K562 (cell line): ENCODE data around the gene DYRK1A. TPM values are rescaled to one million over a fixed set of nuclear protein-coding genes. Genes with fewer than 3 reads are reported as not detected.

Experiments used
- ATAC-seq: fragments of 200-7000 bp; cut with Tn5 transposase; 3 replicates; pipeline ENCODE4 v1.9.1; 2020; ENCODE audit warnings: moderate library complexity
- BruUV-seq: library from RNA; stranded (reverse); fragments of 400-500 nt; replicated peaks from 2 replicates; lab custom pipeline; 2021; lab: Mats Ljungman, UMichigan
- CTCF ChIA-PET: fragments of 300-600 bp; formaldehyde crosslinking; extraction: SDS; loops from one replicate; lab custom pipeline; 2021; ENCODE audit warnings: low intra/inter-chr PET ratio; lab: Yijun Ruan, JAX
- POLR2A ChIA-PET: fragments of 300-600, 350-650 bp; sonication (Branson Sonifier 250); formaldehyde crosslinking; extraction: SDS; loops from one replicate; lab custom pipeline; 2021; ENCODE audit warnings: antibody characterized with exemption, inconsistent platforms; lab: Yijun Ruan, JAX
- DNase-seq, 4 experiments: peaks; one replicate each; pipeline versions ENCODE4 v3.0.0 to v3.0.0-alpha.2; 2011 to 2018; ENCODE audit warnings: low spot score in 3 of 4, mixed read lengths in 3 of 4; ENCODE audit errors: extremely low read depth in 1 of 4
- FAIRE-seq: peaks from 2 replicates; lab custom pipeline; 2011; peaks lifted over from hg19 to GRCh38; lab: Jason Lieb, UNC
- H2AFZ ChIP-seq: 2 replicates; pipeline ENCODE4 v1.6.0; 2011; ENCODE audit warnings: low read depth, low read length, control low read depth, inconsistent platforms
- H3K27ac ChIP-seq: fragments of 200-600 bp; 3 replicates; pipeline ENCODE4 v1.8.0; 2011; ENCODE audit warnings: low read depth, mild to moderate bottlenecking, control low read depth, inconsistent platforms, low read length, moderate library complexity, mixed read lengths; ENCODE audit errors: extremely low read depth
- H3K27me3 ChIP-seq, 2 experiments: fragments of 300-600 bp in 1 of 2; 2 replicates in 1 of 2; 3 replicates in 1 of 2; pipeline versions ENCODE4 v1.6.0 to v1.8.0; 2011; ENCODE audit warnings: inconsistent platforms in 2 of 2, low read length in 2 of 2, mild to moderate bottlenecking in 1 of 2, mixed read lengths in 1 of 2, moderate library complexity in 1 of 2; ENCODE audit not compliant: control insufficient read depth in 2 of 2, insufficient read depth in 2 of 2
- H3K36me3 ChIP-seq: fragments of 300-600 bp; 3 replicates; pipeline ENCODE4 v1.8.0; 2011; ENCODE audit warnings: mild to moderate bottlenecking, low read length, inconsistent platforms; ENCODE audit not compliant: control insufficient read depth, insufficient read depth
- H3K4me1 ChIP-seq, 2 experiments: fragments of 200-600 bp in 1 of 2; replicated peaks in 1 of 2; 2 replicates in 1 of 2; 3 replicates in 1 of 2; pipeline versions ENCODE4 v1.5.1 to v1.8.0; 2011; ENCODE audit warnings: inconsistent platforms in 2 of 2, low read length in 2 of 2, mild to moderate bottlenecking in 1 of 2, mixed read lengths in 1 of 2, moderate library complexity in 1 of 2; ENCODE audit not compliant: control insufficient read depth in 2 of 2, insufficient read depth in 2 of 2
- H3K4me2 ChIP-seq: 2 replicates; pipeline ENCODE4 v1.6.1; 2011; ENCODE audit warnings: low read length, control low read depth, inconsistent platforms, mixed read lengths; ENCODE audit not compliant: insufficient read depth
- H3K4me3 ChIP-seq: fragments of 200-600 bp; sonication (generic), shearing (Covaris generic); 2 replicates; pipeline ENCODE4 v1.5.1; 2016; ENCODE audit warnings: control low read depth, inconsistent platforms
- H3K79me2 ChIP-seq: fragments of 200-600 bp; 3 replicates; pipeline ENCODE4 v1.8.0; 2011; ENCODE audit warnings: low read length, inconsistent platforms; ENCODE audit not compliant: control insufficient read depth, insufficient read depth
- H3K9ac ChIP-seq, 2 experiments: 2 replicates each; pipeline versions ENCODE4 v1.6.0 to v1.6.1; 2011; ENCODE audit warnings: low read depth in 2 of 2, low read length in 2 of 2, control low read depth in 1 of 2, inconsistent platforms in 1 of 2, mild to moderate bottlenecking in 1 of 2, mixed read lengths in 1 of 2; ENCODE audit not compliant: insufficient read depth in 1 of 2
- H3K9me1 ChIP-seq: one replicate; pipeline ENCODE4 v1.6.0; 2011; ENCODE audit warnings: inconsistent platforms, mild to moderate bottlenecking, low read length, moderate library complexity; ENCODE audit not compliant: control insufficient read depth, insufficient read depth
- H3K9me3 ChIP-seq: replicated peaks from 2 replicates; pipeline ENCODE4 v1.5.1; 2011; ENCODE audit warnings: low read depth, low read length, inconsistent platforms; ENCODE audit not compliant: control insufficient read depth, insufficient read depth
- H4K20me1 ChIP-seq: replicated peaks from 2 replicates; pipeline ENCODE4 v1.6.1; 2011; ENCODE audit warnings: low read length, inconsistent platforms, mixed read lengths; ENCODE audit not compliant: control insufficient read depth, insufficient read depth
- CTBP1 ChIP-seq: fragments of 450-650 bp; IDR thresholded peaks from 2 replicates; pipeline ENCODE4 v1.6.1; 2016; ENCODE audit warnings: borderline replicate concordance
- ETV1 ChIP-seq: fragments of 450-650 bp; conservative IDR thresholded peaks from 2 replicates; pipeline ENCODE4 v1.6.1; 2016; ENCODE audit warnings: missing genetic modification characterization, control low read depth, low read depth, missing compliant biosample characterization
- ETV5 ChIP-seq: sonication (generic); formaldehyde crosslinking; IDR thresholded peaks from 2 replicates; pipeline ENCODE4 v1.4.0; 2020; ENCODE audit warnings: low read depth, mild to moderate bottlenecking, missing genetic modification reagents
- FIP1L1 ChIP-seq: fragments of 200-400 bp; formaldehyde crosslinking; IDR thresholded peaks from 2 replicates; pipeline ENCODE4 v1.6.1; 2018; ENCODE audit warnings: mild to moderate bottlenecking, low read depth, low read length; ENCODE audit not compliant: poor library complexity, severe bottlenecking
- FOXK1 ChIP-seq: sonication (generic); formaldehyde crosslinking; IDR thresholded peaks from 2 replicates; pipeline ENCODE4 v1.8.0; 2022; ENCODE audit warnings: missing genetic modification reagents, mild to moderate bottlenecking, borderline replicate concordance
- HDAC6 ChIP-seq: IDR thresholded peaks from 2 replicates; pipeline ENCODE4 v1.6.1; 2012; ENCODE audit warnings: low read depth, mild to moderate bottlenecking, control low read depth, inconsistent platforms, low read length, moderate library complexity
- PHF8 ChIP-seq: fragments of 200-600 bp; sonication (generic); IDR thresholded peaks from 2 replicates; pipeline ENCODE4 v1.6.1; 2012; ENCODE audit warnings: mixed run types, mild to moderate bottlenecking, inconsistent platforms, low read length, moderate library complexity, borderline replicate concordance
- SRSF1 ChIP-seq: fragments of 200-400 bp; formaldehyde crosslinking; IDR thresholded peaks from 2 replicates; pipeline ENCODE4 v1.6.1; 2017; ENCODE audit warnings: mild to moderate bottlenecking, low read depth, low read length, moderate library complexity
- STAG1 ChIP-seq: sonication (generic); formaldehyde crosslinking; IDR thresholded peaks from 2 replicates; pipeline ENCODE4 v1.5.0; 2020; ENCODE audit warnings: missing genetic modification reagents, borderline replicate concordance
- TBL1XR1 ChIP-seq, 2 experiments: IDR thresholded peaks; 2 replicates each; pipeline ENCODE4 v1.6.1; 2012; ENCODE audit warnings: improper control_type of control experiment in 2 of 2, low read length in 2 of 2, mild to moderate bottlenecking in 1 of 2
- ZNF143 ChIP-seq: sonication (generic); formaldehyde crosslinking; IDR thresholded peaks from 2 replicates; pipeline ENCODE4 v1.9.0; 2022; ENCODE audit warnings: mild to moderate bottlenecking, missing genetic modification reagents
- WGBS: fragments of 100-300 bp; shearing (Covaris generic); methylation state at CpG from one replicate; pipeline ENCODE4 v1.1.6; 2016; ENCODE audit warnings: low coverage, mixed read lengths; ENCODE audit not compliant: insufficient coverage; ENCODE audit errors: missing lambda C conversion rate; 5-methylcytosine and 5-hydroxymethylcytosine counted together
- in situ Hi-C: fragments of 300-500 bp; cut with MboI; formaldehyde crosslinking; loops from 4 replicates; pipeline ENCODE4 v1.15.0; 2018; ENCODE audit warnings: inconsistent platforms, mixed read lengths
- intact Hi-C: fragments of 100-400 bp; cut with micrococcal nuclease; formaldehyde crosslinking; loops from 2 replicates; pipeline ENCODE4 v1.14.2; 2022
- polyA plus RNA-seq, 8 experiments: library from polyadenylated mRNA; depleted of rRNA in 4 of 8; stranded (reverse) in 5 of 8; unstranded in 3 of 8; fragments of >200 nt; fragmentation: Nextera tagmentation in 2 of 8; fragmentation: Illumina TruSeq in 1 of 8; extraction: Ambion mirVana in 2 of 8; extraction: Trizol in 1 of 8; gene quantifications; 2 replicates each; pipeline versions ENCODE4 v1.2.1 to v1.2.3, GENCODE V29; 2011 to 2014; ENCODE audit warnings: inconsistent platforms in 1 of 8, missing spikeins in 1 of 8
- total RNA-seq, 7 experiments: library from RNA; depleted of rRNA in 6 of 7; stranded (reverse); fragments of >200 nt in 6 of 7; fragmentation: Illumina TruSeq in 2 of 7; extraction: Trizol in 2 of 7; gene quantifications; 2 replicates each; pipeline versions ENCODE4 v1.2.1 to v1.2.3, GENCODE V29; 2011 to 2021; ENCODE audit warnings: low replicate concordance in 1 of 7
- TF ChIP-seq, protein P1 (sequence below), 2 experiments: IDR thresholded peaks; 2 replicates each; pipeline ENCODE4 v1.6.1; 2012; ENCODE audit warnings: improper control_type of control experiment in 2 of 2, low read depth in 2 of 2, low read length in 2 of 2, borderline replicate concordance in 1 of 2
- TF ChIP-seq, protein P2 (sequence below): fragments of 250-450 bp; sonication (Bioruptor Pico); IDR thresholded peaks from 2 replicates; pipeline ENCODE4 v1.8.0; 2021; ENCODE audit warnings: mild to moderate bottlenecking, moderate library complexity

The DYRK1A gene
- total and polyA plus RNA-seq, 9 of the 15 experiments (the other 6 are each of a cell fraction or from before 2014, with no cell fraction given) = 3.7 to 64.8 (median 42.3) TPM

DNA sequence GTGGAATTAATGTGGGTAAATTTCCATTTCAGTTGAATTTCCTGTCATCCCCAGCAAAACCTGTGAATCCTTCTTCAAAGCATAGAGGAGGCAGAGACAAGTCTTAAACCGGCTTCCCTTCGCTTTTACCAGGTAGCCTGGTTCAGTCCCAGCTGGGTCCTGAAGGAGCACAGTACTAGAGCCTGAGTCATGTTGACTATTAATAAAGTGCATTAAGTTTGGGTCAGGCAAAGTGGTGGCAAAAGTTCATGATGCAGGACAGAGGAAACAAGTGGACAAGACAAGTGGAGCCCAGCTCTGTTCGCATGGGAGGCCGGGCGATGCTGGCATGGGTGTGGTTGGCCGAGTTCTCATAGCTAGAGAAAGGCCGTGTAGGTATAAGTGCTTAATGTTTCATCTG lies 150.4 kb downstream of the DYRK1A start:
- in situ Hi-C loops (no loop called here), intact Hi-C loops (no loop called here)
- Histone ChIP-seq H3K27ac (no peak overlapping the region), H3K9me3 (no peaks in the 10 kb centered on the region), H3K4me1 (peaks cover 0 to 5% of the 10 kb centered on the region in 2 experiments; a peak in 3 of 5 replicates), H2AFZ (no peak overlapping the region), H3K79me2 (peaks cover 10% of the 10 kb centered on the region; the same call in 2 of the 3 replicates), H3K9me1 (no peaks in the 10 kb centered on the region), H3K9ac (no peak overlapping the region), H4K20me1 (no peaks in the 10 kb centered on the region), H3K4me3 (no peak overlapping the region), H3K36me3 (peaks cover 56% of the 10 kb centered on the region), H3K27me3 (no peaks in the 10 kb centered on the region), H3K4me2 (no peak overlapping the region)
- POLR2A ChIA-PET = interaction anchor here (0.6 to 1.9 kb wide), 3 partner anchors 10 to 896 kb away, joined by 3 to 5 read pairs (median 3); no protein-coding TSS in a partner anchor
- ATAC-seq (no peak), FAIRE-seq (no peak), DNase-seq (no peak)
- WGBS = 93% methylated on average over 7 of the region's 7 CpGs
- CTCF ChIA-PET = no interaction called here
- no TSS peak for BruUV-seq
- no peak for TF ChIP-seq PHF8
- TF ChIP-seq SRSF1 = no peak
- TF ChIP-seq HDAC6 = no peak
- TF ChIP-seq STAG1 (CRISPR knock-in tag) = no peak
- no peak for TF ChIP-seq ZNF143 (CRISPR knock-in tag)
- TF ChIP-seq ETV5 = no peak
- TF ChIP-seq, protein P1, sequence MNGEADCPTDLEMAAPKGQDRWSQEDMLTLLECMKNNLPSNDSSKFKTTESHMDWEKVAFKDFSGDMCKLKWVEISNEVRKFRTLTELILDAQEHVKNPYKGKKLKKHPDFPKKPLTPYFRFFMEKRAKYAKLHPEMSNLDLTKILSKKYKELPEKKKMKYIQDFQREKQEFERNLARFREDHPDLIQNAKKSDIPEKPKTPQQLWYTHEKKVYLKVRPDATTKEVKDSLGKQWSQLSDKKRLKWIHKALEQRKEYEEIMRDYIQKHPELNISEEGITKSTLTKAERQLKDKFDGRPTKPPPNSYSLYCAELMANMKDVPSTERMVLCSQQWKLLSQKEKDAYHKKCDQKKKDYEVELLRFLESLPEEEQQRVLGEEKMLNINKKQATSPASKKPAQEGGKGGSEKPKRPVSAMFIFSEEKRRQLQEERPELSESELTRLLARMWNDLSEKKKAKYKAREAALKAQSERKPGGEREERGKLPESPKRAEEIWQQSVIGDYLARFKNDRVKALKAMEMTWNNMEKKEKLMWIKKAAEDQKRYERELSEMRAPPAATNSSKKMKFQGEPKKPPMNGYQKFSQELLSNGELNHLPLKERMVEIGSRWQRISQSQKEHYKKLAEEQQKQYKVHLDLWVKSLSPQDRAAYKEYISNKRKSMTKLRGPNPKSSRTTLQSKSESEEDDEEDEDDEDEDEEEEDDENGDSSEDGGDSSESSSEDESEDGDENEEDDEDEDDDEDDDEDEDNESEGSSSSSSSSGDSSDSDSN (IDR thresholded peaks at IDR 0.05; ENCODE audit: borderline replicate concordance in 1 of 2, low read depth in 2 of 2, low read length in 2 of 2) = no peak
- TF ChIP-seq CTBP1 = no peak
- TF ChIP-seq ETV1 (tag) = no peak
- TF ChIP-seq FIP1L1 = no peak
- TF ChIP-seq, protein P2, sequence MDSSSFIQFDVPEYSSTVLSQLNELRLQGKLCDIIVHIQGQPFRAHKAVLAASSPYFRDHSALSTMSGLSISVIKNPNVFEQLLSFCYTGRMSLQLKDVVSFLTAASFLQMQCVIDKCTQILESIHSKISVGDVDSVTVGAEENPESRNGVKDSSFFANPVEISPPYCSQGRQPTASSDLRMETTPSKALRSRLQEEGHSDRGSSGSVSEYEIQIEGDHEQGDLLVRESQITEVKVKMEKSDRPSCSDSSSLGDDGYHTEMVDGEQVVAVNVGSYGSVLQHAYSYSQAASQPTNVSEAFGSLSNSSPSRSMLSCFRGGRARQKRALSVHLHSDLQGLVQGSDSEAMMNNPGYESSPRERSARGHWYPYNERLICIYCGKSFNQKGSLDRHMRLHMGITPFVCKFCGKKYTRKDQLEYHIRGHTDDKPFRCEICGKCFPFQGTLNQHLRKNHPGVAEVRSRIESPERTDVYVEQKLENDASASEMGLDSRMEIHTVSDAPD = no peak
- TF ChIP-seq TBL1XR1 (IDR thresholded peaks at IDR 0.05; ENCODE audit: low read length in 2 of 2) = no peak
- no peak for TF ChIP-seq FOXK1 (CRISPR knock-in tag)
